ENCODE data around the gene TXNRD1.
"Not testable (repeated sequence)": the region's sequence is repeated elsewhere in the genome, so short reads cannot be mapped to it uniquely, and the experiment has no call there.

The TXNRD1 gene

DNA sequence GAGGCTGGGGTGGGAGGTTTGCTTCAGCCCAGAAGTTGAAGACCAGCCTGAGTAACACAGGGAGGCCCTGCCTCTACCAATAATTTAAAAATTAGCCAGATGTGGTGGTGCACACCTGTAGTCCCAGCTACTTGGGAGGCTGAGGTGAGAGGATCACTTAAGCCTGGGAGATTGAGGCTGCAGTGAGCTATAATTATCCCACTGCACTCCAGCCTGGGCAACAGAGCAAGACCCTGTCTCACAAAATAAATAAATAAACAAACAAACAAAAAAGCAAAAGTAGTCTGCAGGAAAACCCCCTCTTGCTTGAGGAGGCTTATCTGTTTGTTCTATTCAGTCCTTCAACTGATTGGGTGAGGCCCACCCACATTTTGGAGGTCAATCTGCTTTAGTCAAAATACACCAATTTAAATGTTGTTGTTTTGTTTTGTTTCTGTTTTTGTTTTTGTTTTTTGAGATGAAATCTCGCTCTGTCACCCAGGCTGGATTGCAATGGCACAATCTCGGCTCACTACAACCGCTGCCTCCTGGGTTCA is 24.9 kb upstream of the TXNRD1 start:
- no peak for DNase-seq (ENCODE audit: low spot score)

GRCh38 chr12:104197264-104197663 is 18.3 kb upstream of the TXNRD1 start:
- DNase-seq (ENCODE audit: low spot score): no peak

GRCh38 chr12:104199964-104200363 is 15.6 kb upstream of the TXNRD1 start:
- no peak for DNase-seq (ENCODE audit: low spot score)

GRCh38 chr12:104201238-104202001 is 14.2 kb upstream of the TXNRD1 start:
- peak; percentile 62 for DNase-seq (ENCODE audit: low spot score)

DNA sequence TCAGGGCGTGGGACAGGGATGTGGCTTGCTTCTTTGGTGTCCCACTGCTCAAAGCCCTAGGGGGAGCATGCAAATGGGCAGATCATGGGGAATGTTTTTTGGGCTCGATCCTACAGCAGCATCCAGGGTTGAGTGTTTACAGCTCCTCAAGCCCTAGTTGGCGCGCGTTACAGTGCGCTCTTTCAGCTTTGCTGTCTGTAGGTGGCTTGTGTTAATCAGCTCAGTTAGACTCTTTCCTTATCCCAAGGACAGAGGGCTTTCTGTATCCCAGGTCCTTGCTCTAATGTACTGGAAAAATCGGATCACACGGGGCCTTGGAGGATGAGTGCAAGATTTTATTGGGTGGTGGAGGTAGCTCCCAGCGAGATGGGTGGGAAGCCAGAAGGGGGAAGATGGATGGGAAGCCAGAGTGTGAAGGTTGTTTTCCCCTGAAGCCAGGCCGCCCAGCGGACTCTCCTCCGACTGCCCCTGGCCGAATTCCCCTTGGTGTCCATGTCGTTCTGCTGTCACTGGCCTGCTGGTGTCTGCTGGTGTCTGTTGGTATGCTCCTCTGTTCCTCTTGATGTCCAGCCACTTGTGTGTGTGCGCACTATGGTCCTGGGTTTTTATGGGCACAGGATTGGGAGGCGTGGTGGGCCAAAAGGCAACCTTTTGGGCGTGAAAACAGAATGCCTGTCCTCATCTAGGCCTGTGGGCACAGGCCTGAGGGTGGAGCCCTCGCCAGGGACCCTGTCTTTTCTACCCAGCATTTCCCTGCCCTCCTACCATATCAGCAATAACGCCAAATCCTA is 10.7 kb upstream of the TXNRD1 start:
- DNase-seq (ENCODE audit: low spot score): peak; percentile 6

DNA sequence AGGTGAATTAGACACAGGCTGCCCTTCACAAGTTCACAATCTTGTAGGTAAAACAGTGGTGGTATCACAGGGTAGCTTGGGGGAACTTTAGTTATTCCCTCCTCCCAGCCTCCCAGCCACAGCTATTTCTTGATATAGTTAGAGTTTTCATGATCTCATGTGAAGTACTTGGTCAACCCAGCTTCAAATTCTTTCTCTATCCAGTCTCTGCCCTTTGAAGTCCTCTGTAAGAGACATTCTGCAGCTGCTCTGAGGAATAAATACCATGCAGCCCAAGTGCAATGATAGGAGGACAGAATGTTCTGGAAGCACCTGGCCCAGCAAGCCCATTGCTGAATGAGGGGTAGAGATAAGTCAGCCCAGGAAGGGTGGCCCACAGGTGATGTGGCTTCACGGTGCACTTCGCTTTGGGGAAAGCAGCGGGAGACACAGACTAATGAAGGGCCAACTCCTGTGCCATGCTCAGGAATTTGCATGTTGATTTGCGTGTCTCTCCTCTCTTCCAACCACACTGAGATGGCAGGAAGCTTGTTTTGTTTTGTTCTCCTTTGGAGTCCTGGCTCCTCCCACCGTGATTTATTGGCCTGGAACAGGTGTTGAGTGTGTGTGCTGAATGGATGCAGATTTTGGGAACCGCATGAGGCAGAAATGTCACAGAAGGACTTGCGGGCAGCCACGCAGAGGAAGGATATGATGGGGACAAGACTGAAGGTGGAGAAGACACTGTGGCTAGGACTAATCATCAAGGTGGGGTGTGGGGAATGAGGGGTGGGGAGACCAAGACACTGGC is 8.0 kb upstream of the TXNRD1 start:
- DNase-seq (ENCODE audit: low spot score): no peak

DNA sequence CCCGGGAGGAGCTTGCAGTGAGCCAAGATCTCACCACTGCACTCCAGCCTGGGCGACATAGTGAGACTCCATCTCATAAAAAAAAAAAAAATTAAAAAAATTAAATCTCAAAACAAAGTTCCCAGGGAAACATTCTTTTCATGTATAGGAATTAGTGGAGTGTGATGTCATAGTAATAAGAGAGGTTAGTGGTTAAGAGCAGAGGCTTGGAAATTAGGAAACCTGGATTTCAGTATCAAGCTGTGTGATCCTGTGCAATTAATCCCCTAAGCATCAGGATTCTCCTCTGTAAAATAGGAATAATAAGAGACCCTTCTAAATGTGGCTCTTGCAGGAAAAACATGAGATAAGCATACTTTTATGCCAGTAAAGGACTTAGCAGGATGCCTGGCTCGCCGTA is 3.1 kb upstream of the TXNRD1 start:
- DNase-seq (ENCODE audit: low spot score): no peak

- DNase-seq (ENCODE audit: low spot score): peak; percentile 10
Observed at GRCh38 chr12:104213952-104214351, 1.6 kb upstream of the TXNRD1 start.

- DNase-seq (ENCODE audit: low spot score): no peak
Observed at GRCh38 chr12:104216521-104216924, 944 bp downstream of the TXNRD1 start.

DNA sequence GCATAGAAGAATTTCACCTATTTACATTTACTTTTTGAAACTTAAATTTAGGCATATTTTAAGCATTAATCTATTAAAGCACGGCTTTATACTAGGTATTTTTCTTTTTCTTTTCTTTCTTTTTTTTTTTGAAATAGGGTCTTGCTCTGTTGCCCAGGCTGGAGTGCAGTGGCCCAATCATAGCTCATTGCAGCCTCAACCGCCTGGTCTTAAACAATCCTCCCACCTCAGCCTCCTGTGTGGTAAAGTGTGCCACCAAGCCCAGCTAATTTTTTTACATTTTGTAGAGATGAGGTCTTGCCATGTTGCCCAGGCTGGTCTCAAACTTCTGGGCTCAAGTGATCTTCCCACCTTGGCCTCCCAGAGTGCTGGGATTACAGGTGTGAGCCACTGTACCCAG is 2.9 kb downstream of the TXNRD1 start:
- DNase-seq (ENCODE audit: low spot score): not testable (repeated sequence)

DNA sequence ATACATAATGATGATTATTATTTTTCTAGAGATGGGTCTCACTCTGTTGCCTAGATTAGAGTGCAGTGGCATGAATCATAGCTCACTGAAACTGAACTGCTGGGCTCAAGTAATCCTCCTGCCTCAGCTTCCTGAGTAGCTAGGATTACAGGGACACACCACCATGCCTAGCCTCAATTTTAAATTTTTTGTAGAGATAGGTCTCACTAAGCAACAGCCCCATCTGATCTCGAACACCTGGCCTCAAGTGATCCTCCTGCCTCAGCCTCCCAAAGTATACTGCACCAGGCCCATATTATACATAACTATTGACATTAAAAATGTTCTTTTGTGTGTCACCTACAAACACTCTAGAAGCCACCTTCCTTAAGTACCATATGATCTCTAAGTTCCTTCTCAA is 3.4 kb downstream of the TXNRD1 start:
- no peak for DNase-seq (ENCODE audit: low spot score)

- no peak for DNase-seq (ENCODE audit: low spot score)
Observed at GRCh38 chr12:104219361-104219892, 3.8 kb downstream of the TXNRD1 start.

DNA sequence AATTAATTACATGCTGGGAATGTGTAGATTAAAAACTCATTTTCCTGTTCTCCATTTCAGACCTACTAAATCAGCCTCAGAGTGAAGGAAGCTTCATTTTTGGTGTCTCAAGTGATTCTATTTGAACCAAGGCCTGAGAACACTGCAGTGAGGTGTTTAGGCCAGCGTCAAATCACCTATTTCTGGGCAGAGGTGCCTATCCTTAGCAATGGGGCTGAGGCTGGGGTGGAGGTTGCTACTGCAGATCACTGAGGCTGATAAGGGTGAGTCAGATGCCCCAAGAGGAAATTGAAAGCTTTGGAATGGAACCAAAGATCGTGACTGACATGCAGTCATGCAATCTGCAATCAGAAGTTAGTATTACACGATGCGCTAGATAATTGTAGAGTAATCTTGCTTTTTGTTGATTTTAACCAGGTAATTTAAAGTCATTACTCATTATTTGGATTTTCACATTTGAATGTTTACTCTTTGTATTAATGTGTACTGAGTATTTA is 4.4 kb downstream of the TXNRD1 start:
- DNase-seq (ENCODE audit: low spot score): no peak

- DNase-seq (ENCODE audit: low spot score): no peak
Observed at GRCh38 chr12:104220931-104221330, 5.4 kb downstream of the TXNRD1 start.

DNA sequence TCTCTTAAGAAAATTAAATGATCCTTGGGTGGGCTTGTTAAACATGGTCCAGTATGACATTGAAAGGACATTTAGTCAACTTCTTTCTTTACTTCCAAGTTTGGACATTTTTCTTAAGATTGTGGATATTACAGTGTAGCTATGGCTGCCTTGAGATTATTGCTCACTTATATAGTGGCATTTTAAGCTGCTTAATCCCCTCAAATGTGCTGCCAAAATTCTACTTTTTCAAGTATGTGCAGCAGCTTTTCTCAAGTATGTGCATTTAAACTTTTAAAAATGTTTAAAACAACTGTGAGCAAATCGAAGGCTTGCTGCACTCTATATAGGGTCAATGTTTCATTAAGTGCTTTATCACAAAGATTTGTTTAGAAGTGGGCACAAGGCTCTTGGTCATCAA is 7.4 kb downstream of the TXNRD1 start:
- no peak for DNase-seq (ENCODE audit: low spot score)

- no peak for DNase-seq (ENCODE audit: low spot score)
Observed at GRCh38 chr12:104223712-104224111, 8.1 kb downstream of the TXNRD1 start.

- DNase-seq (ENCODE audit: low spot score): no peak
Observed at GRCh38 chr12:104226672-104227071, 11.1 kb downstream of the TXNRD1 start.

DNA sequence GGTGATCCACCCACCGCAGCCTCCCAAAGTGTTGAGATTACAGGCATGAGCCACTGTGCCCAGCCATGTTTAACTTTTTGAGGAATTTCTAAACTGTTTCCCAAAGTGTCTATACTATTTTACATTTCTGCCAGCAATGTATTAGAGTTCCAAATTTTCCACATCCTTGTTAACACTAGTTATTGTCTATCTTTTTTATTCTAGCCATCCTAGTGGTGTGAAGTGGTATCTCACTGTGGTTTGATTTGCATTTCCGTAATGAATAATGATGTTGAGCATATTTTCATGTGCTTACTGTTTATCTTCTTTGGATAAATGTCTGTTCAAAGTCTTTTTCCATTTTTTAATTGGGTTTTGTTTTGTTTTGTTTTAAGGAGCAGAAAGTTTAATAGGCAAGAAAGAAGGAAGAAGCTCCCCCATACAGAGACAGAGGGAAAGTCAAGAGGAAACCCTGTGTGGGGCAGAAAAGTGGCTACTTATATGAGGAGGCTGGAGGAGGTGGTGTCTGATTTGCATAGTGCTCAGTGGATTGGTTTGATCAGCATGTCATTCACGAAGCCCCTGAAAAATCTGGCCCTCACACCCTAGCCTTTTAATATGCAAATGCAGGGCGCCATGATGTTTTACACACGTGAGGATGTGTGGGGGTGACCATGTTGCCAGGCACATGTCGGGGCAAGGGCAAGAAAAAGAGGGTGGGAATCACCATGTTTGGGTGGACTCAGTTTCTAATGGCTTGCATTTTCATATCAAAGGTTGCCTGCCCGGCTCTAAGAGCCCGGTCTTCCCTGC is 14.9 kb downstream of the TXNRD1 start:
- DNase-seq (ENCODE audit: low spot score): no peak

- DNase-seq (ENCODE audit: low spot score): no peak
Observed at GRCh38 chr12:104232609-104233280, 17.2 kb downstream of the TXNRD1 start.

GRCh38 chr12:104234926-104235499 is 19.4 kb downstream of the TXNRD1 start:
- no peak for DNase-seq (ENCODE audit: low spot score)
